Smooth muscle cell (in vitro differentiated cells): ENCODE results near the gene TTC32. TPM values are rescaled to one million over a fixed set of nuclear protein-coding genes. Genes with fewer than 3 reads are reported as not detected.

Experiments used
- DNase-seq: peaks from one replicate; lab custom pipeline; 2025; ENCODE audit not compliant: unreplicated experiment; lab: John Stamatoyannopoulos, UW
- H2AFZ ChIP-seq: fragments of 200-600 bp; sonication (generic); 2 replicates; pipeline ENCODE4 v1.6.0; 2016; ENCODE audit warnings: antibody characterized with exemption, low read depth, mild to moderate bottlenecking
- H3F3A ChIP-seq: fragments of 200-600 bp; sonication (generic); 2 replicates; pipeline ENCODE4 v1.6.0; 2017; ENCODE audit warnings: antibody characterized with exemption, low read depth
- H3K27ac ChIP-seq: fragments of 200-600 bp; sonication (generic); 2 replicates; pipeline ENCODE4 v1.5.1; 2016; ENCODE audit warnings: low read depth, mild to moderate bottlenecking
- H3K27me3 ChIP-seq: fragments of 200-600 bp; sonication (generic); 2 replicates; pipeline ENCODE4 v1.6.1; 2016; ENCODE audit warnings: low read depth, mild to moderate bottlenecking
- H3K36me3 ChIP-seq: fragments of 200-600 bp; sonication (generic); 2 replicates; pipeline ENCODE4 v1.5.1; 2016; ENCODE audit warnings: low read depth
- H3K4me1 ChIP-seq: fragments of 200-600 bp; sonication (generic); 2 replicates; pipeline ENCODE4 v1.5.1; 2016; ENCODE audit warnings: low read depth
- H3K4me2 ChIP-seq: fragments of 200-600 bp; sonication (generic); 2 replicates; pipeline ENCODE4 v1.6.0; 2016; ENCODE audit warnings: mild to moderate bottlenecking
- H3K4me3 ChIP-seq: fragments of 200-600 bp; sonication (generic); 2 replicates; pipeline ENCODE4 v1.5.1; 2016; ENCODE audit warnings: mild to moderate bottlenecking
- H3K79me2 ChIP-seq: fragments of 200-600 bp; sonication (generic); 2 replicates; pipeline ENCODE4 v1.6.0; 2016; ENCODE audit warnings: low read depth, mild to moderate bottlenecking
- H3K9ac ChIP-seq: fragments of 200-600 bp; sonication (generic); 2 replicates; pipeline ENCODE4 v1.6.0; 2016; ENCODE audit warnings: low read depth
- H3K9me3 ChIP-seq: fragments of 200-600 bp; sonication (generic); replicated peaks from 2 replicates; pipeline ENCODE4 v1.5.1; 2016; ENCODE audit warnings: low read depth
- H4K20me1 ChIP-seq: fragments of 200-600 bp; sonication (generic); 2 replicates; pipeline ENCODE4 v1.6.0; 2016; ENCODE audit warnings: low read depth
- WGBS: methylation state at CpG from one replicate; pipeline ENCODE4 v1.1.7; 2016; ENCODE audit warnings: low lambda C conversion rate; 5-methylcytosine and 5-hydroxymethylcytosine counted together
- polyA plus RNA-seq: library from polyadenylated mRNA; unstranded; fragments of >200 nt; fragmentation: Nextera tagmentation; extraction: Ambion mirVana; gene quantifications from 2 replicates; pipeline ENCODE4 v1.2.1, GENCODE V29; 2016
- total RNA-seq: library from RNA; depleted of rRNA; stranded (reverse); fragments of >200 nt; gene quantifications from 2 replicates; pipeline ENCODE4 v1.2.3, GENCODE V29; 2014
- TF ChIP-seq, protein P1 (sequence below): fragments of 200-600 bp; sonication (generic); IDR thresholded peaks from 2 replicates; pipeline ENCODE4 v1.5.1; 2017; ENCODE audit warnings: borderline replicate concordance, mild to moderate bottlenecking, antibody characterized with exemption; ENCODE audit not compliant: insufficient read depth, poor library complexity, severe bottlenecking

The TTC32 gene
- total and polyA plus RNA-seq, 2 experiments from 2014 or later: 5.2 to 6.2 TPM

DNA sequence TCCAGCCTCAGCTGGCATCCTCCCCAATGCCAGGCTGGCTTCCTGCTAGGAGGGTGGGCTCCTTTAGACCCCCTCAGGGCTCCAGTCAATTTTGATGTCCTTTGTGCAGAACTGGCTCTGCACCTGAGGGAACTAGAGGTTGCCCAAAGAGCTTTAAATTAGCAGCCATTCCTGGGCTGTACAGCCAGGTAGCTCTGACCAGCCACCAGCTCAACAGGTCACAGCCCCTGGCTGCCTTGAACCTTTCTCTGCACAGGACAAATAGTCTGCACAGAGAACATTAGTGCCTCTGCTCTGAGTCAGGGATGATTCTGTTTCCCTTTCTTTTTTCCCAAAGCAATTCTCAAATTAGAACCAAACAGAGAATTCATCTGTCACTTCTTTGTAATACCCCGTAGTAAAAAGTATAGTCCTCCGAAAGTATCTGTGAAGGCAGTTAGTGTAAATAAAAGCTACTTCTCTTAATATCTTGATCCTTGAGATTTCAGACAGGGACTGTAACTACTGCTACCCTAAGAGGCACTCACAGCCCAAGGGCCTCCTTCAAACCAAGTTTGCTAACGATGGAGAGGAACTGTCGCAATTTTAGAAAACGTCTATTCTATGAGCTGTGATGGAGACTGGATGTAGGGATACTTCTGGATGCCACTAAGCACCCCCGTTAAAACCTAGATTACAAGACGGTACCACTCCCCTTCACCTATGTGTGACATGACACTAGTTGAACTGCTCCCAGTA is 3.0 kb downstream of the TTC32 start:
- H3K27ac ChIP-seq: no peak overlapping the region
- peaks cover 59% of the 10 kb centered on the region for H3K79me2 ChIP-seq
- peak overlapping the region; percentile 42 for H3K4me2 ChIP-seq
- 73% methylated on average over 7 of the region's 7 CpGs for WGBS
- peaks cover 3% of the 10 kb centered on the region for H3F3A ChIP-seq
- DNase-seq: no peak
- H3K27me3 ChIP-seq: no peaks in the 10 kb centered on the region
- no peak overlapping the region for H3K4me3 ChIP-seq
- H3K36me3 ChIP-seq: no peaks in the 10 kb centered on the region
- H2AFZ ChIP-seq: no peak overlapping the region
- TF ChIP-seq, protein P1, sequence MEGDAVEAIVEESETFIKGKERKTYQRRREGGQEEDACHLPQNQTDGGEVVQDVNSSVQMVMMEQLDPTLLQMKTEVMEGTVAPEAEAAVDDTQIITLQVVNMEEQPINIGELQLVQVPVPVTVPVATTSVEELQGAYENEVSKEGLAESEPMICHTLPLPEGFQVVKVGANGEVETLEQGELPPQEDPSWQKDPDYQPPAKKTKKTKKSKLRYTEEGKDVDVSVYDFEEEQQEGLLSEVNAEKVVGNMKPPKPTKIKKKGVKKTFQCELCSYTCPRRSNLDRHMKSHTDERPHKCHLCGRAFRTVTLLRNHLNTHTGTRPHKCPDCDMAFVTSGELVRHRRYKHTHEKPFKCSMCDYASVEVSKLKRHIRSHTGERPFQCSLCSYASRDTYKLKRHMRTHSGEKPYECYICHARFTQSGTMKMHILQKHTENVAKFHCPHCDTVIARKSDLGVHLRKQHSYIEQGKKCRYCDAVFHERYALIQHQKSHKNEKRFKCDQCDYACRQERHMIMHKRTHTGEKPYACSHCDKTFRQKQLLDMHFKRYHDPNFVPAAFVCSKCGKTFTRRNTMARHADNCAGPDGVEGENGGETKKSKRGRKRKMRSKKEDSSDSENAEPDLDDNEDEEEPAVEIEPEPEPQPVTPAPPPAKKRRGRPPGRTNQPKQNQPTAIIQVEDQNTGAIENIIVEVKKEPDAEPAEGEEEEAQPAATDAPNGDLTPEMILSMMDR: no peak
- H3K9me3 ChIP-seq: no peaks in the 10 kb centered on the region
- peak overlapping the region; percentile 1 for H3K9ac ChIP-seq
- H3K4me1 ChIP-seq: peaks cover 27% of the 10 kb centered on the region
- peaks cover 53% of the 10 kb centered on the region for H4K20me1 ChIP-seq

DNA sequence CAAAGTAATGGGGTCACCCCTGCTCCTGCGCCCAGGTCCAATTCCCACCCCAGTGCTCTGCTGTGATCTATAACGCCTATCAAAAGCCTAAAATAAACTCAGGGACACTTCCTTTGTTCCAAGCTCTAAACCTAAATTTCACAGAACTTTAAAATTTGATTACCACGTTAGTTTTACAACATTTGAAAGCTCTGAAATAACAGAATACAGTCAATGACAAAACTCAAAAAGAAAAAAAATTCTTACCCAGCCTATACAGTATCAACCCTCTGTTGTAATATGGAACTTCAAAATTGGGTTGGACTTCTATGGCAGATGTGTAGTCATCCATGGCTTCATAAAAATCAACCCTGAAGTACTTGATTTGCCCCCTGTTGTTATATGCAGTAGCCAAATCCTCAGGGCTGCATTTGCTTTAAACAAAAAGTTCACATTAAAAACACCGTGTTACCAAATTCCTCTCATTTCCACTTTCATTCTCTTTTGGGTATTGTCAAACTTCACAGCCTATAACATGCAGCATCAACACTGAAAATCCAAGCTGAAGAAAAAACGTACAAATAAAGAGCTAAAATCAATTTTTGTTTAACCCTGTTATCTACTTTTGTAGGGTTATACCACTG is 4.0 kb downstream of the TTC32 start:
- Histone ChIP-seq H2AFZ (no peak overlapping the region), H3K79me2 (peaks cover 59% of the 10 kb centered on the region), H4K20me1 (peaks cover 62% of the 10 kb centered on the region), H3K4me3 (no peak overlapping the region), H3K9me3 (no peaks in the 10 kb centered on the region), H3K9ac (peak overlapping the region; percentile 1), H3K27ac (no peak overlapping the region), H3K4me1 (peaks cover 21% of the 10 kb centered on the region), H3F3A (peaks cover 3% of the 10 kb centered on the region), H3K36me3 (no peaks in the 10 kb centered on the region), H3K27me3 (no peaks in the 10 kb centered on the region), H3K4me2 (peak overlapping the region; percentile 14)
- TF ChIP-seq, protein P1: no peak
- no peak for DNase-seq
- WGBS: 96% methylated on average over 5 of the region's 5 CpGs

DNA sequence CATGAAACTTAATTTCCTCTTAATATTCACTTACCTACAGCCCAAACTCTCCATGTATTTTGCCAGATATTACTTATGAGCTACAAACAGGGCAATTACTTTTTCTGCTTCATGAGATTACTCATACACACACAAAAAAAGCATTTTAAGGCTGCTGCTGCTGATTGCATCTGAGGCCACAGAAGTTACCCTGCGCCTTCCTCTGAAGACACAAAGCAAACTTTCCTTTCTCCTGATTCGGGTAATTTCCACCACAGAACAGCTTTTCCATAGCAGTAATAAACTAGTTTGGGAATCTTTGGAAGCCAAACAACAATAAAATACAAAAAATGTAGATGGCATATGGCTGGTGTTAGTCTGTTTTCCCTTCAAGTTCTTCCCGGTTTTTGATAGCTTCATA is 6.2 kb downstream of the TTC32 start:
- TF ChIP-seq, protein P1: no peak
- Histone ChIP-seq H3K36me3 (no peaks in the 10 kb centered on the region), H3K4me3 (no peak overlapping the region), H2AFZ (no peak overlapping the region), H4K20me1 (peaks cover 70% of the 10 kb centered on the region), H3K9me3 (no peaks in the 10 kb centered on the region), H3K79me2 (peaks cover 51% of the 10 kb centered on the region), H3K4me1 (peaks cover 15% of the 10 kb centered on the region), H3F3A (no peaks in the 10 kb centered on the region), H3K27me3 (no peaks in the 10 kb centered on the region), H3K9ac (peak overlapping the region; percentile 0), H3K27ac (no peak overlapping the region), H3K4me2 (no peak overlapping the region)
- DNase-seq: no peak
- 98% methylated on average over 3 of the region's 3 CpGs for WGBS
